HFFc6 (cell line): ENCODE measurements around the gene NOSIP. TPM values are rescaled to one million over a fixed set of nuclear protein-coding genes. Genes with fewer than 3 reads are reported as not detected.

Experiments used
- DNase-seq: peaks from one replicate; pipeline ENCODE4 v3.0.0-alpha.2; 2018
- H3K27ac Mint-ChIP-seq: 2 replicates; pipeline ENCODE4 v1.8.0; 2020; ENCODE audit warnings: mild to moderate bottlenecking, mixed read lengths
- H3K27me3 Mint-ChIP-seq: 2 replicates; pipeline ENCODE4 v1.8.0; 2021; ENCODE audit warnings: mild to moderate bottlenecking, moderate library complexity, mixed read lengths; ENCODE audit not compliant: insufficient read depth
- H3K36me3 Mint-ChIP-seq: 2 replicates; pipeline ENCODE4 v1.8.0; 2021; ENCODE audit warnings: low read depth, mixed read lengths
- H3K4me1 Mint-ChIP-seq: 2 replicates; pipeline ENCODE4 v1.8.0; 2020; ENCODE audit warnings: low read depth, mixed read lengths
- H3K4me3 Mint-ChIP-seq: 2 replicates; pipeline ENCODE4 v1.8.0; 2020; ENCODE audit warnings: mild to moderate bottlenecking, moderate library complexity, mixed read lengths
- H3K9me3 Mint-ChIP-seq: 2 replicates; pipeline ENCODE4 v1.8.0; 2020; ENCODE audit warnings: mild to moderate bottlenecking, mixed read lengths
- total RNA-seq, 6 experiments: library from RNA; stranded (reverse); fragmentation: NEBNext Ultra II Directional; extraction: Animal tissue kit (Norgen Biotek cat#: 25700); gene quantifications; 2 replicates in 1 of 6; 3 replicates in 5 of 6; pipeline ENCODE4 v1.2.3, GENCODE V29; 2021
- TF ChIP-seq, protein P1 (sequence below): fragments of 200-600 bp; sonication (generic); IDR thresholded peaks from 2 replicates; pipeline ENCODE4 v1.5.0; 2021; ENCODE audit warnings: antibody characterized with exemption, mild to moderate bottlenecking

The NOSIP gene
- total RNA-seq, 6 experiments from 2014 or later: 66.0 to 79.7 (median 72.4) TPM

DNA sequence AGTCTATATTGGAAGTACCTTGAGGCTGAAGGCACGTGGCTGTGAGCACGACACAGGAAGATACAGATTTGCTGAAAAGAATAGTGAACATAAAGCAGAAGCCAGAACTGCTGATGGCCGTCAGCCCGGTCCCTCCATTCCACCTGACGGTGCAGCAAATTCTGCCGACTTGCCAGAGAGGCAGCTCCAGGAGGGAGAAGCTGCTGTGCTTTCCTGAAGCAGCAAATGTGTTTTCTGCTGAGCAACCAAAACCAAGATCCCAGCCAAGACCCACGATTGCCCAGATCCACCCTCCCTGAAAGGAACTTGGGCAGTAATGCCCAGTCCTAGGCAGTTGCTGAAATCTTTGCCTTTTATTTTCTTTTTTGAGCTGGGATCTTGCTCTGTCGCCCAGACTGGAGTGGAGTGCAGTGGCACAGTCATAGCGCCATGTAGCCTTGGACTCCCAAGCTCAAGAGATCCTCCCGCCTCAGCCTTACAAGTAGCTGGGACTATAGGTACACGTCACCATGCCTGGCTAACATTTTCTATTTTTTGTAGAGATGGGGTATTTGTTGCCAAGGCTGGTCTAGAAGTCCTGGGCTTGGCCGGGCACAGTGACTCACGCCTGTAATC, 59.5 kb downstream of the NOSIP start:
- peaks cover under 1% of the 10 kb centered on the region; the same call in 1 of the 2 replicates for H3K27me3 Mint-ChIP-seq
- no peaks in the 10 kb centered on the region for H3K4me1 Mint-ChIP-seq
- no peak overlapping the region for H3K27ac Mint-ChIP-seq
- TF ChIP-seq, protein P1, sequence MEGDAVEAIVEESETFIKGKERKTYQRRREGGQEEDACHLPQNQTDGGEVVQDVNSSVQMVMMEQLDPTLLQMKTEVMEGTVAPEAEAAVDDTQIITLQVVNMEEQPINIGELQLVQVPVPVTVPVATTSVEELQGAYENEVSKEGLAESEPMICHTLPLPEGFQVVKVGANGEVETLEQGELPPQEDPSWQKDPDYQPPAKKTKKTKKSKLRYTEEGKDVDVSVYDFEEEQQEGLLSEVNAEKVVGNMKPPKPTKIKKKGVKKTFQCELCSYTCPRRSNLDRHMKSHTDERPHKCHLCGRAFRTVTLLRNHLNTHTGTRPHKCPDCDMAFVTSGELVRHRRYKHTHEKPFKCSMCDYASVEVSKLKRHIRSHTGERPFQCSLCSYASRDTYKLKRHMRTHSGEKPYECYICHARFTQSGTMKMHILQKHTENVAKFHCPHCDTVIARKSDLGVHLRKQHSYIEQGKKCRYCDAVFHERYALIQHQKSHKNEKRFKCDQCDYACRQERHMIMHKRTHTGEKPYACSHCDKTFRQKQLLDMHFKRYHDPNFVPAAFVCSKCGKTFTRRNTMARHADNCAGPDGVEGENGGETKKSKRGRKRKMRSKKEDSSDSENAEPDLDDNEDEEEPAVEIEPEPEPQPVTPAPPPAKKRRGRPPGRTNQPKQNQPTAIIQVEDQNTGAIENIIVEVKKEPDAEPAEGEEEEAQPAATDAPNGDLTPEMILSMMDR: no peak
- H3K4me3 Mint-ChIP-seq: no peak overlapping the region
- H3K36me3 Mint-ChIP-seq: peaks cover 5% of the 10 kb centered on the region; the same call in 1 of the 2 replicates
- no peaks in the 10 kb centered on the region for H3K9me3 Mint-ChIP-seq
- no peak for DNase-seq

DNA sequence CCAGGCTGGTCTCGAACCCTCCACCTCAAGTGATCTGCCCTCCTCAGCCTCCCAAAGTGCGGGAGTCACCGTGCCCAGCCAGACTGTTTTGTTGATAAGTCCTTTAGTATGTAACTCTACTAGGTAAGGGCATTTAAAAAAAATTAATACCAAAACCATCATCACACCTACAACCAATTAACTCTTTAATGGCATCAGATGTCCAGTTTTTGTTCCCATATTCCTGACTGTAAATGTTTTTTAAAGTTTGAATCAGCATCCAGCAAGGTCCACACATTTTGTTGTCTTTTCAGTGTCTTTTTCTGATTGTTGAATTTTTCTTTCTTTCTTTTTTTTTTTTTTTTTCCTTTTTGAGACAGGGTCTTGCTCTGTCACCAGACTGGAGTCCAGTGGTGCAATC, 62.3 kb downstream of the NOSIP start:
- TF ChIP-seq, protein P1: no peak
- H3K4me3 Mint-ChIP-seq: no peak overlapping the region
- H3K4me1 Mint-ChIP-seq: no peaks in the 10 kb centered on the region
- no peaks in the 10 kb centered on the region; the same call in 1 of the 2 replicates for H3K27me3 Mint-ChIP-seq
- H3K27ac Mint-ChIP-seq: no peak overlapping the region
- no peaks in the 10 kb centered on the region for H3K9me3 Mint-ChIP-seq
- no peaks in the 10 kb centered on the region for H3K36me3 Mint-ChIP-seq
- no peak for DNase-seq

DNA sequence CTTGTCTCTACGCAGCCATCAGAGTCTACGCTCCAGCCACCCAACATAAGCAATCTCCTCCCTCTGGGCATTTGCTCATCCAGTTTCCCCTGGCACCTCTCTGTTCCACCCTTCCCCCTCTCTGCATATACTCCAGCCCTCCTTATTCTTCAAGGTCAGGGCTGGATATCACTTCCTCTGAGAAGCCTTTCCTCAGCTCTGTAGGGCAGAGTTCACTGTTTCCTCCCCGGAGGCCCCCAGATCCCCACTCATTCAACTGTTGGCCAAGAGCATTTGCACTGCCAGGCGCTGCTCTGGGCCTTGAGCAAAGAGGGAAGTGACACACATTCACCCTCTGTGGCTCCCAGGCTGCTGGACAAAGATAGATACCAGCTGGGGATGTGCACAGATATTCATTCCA, 64.6 kb downstream of the NOSIP start:
- TF ChIP-seq, protein P1: no peak
- DNase-seq: no peak
- no peak overlapping the region for H3K4me3 Mint-ChIP-seq
- no peaks in the 10 kb centered on the region; the same call in 1 of the 2 replicates for H3K27me3 Mint-ChIP-seq
- H3K36me3 Mint-ChIP-seq: no peaks in the 10 kb centered on the region
- no peak overlapping the region for H3K27ac Mint-ChIP-seq
- H3K4me1 Mint-ChIP-seq: peaks cover 16% of the 10 kb centered on the region
- no peaks in the 10 kb centered on the region for H3K9me3 Mint-ChIP-seq

DNA sequence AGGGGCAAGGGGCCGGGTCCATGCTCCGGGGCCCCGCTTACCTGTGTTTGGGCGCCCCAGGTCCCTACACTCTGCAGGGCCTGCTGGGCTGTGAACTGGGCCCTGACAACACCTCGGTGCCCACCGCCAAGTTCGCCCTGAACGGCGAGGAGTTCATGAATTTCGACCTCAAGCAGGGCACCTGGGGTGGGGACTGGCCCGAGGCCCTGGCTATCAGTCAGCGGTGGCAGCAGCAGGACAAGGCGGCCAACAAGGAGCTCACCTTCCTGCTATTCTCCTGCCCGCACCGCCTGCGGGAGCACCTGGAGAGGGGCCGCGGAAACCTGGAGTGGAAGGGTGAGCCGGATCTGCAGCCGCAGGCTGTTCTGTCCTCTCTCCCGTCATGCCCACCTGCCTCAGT, 66.2 kb downstream of the NOSIP start:
- Mint-ChIP-seq H3K27ac (no peak overlapping the region), H3K4me3 (peak overlapping the region; percentile 84; the same call in 1 of the 2 replicates)
- TF ChIP-seq, protein P1: no peak

DNA sequence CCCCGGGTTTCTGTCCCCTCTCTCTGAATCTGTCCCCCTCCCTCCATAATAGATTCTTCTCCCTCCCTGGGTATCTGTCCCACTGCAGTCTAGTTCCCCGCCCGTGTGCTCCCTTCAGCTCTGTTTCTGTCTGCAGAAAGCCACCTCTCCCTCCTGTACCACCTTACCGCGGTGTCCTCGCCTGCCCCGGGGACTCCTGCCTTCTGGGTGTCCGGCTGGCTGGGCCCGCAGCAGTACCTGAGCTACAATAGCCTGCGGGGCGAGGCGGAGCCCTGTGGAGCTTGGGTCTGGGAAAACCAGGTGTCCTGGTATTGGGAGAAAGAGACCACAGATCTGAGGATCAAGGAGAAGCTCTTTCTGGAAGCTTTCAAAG, 66.6 kb downstream of the NOSIP start:
- Mint-ChIP-seq H3K27me3 (no peaks in the 10 kb centered on the region; the same call in 1 of the 2 replicates), H3K27ac (peak overlapping the region; percentile 71)
- TF ChIP-seq, protein P1: no peak

More for the DNA sequence above, 66.2 kb downstream of the NOSIP start:
- DNase-seq: no peak
- Mint-ChIP-seq H3K27me3 (no peaks in the 10 kb centered on the region; the same call in 1 of the 2 replicates), H3K4me1 (peaks cover 16% of the 10 kb centered on the region), H3K9me3 (no peaks in the 10 kb centered on the region), H3K36me3 (no peaks in the 10 kb centered on the region)

More for the DNA sequence above, 66.6 kb downstream of the NOSIP start:
- Mint-ChIP-seq H3K36me3 (no peaks in the 10 kb centered on the region), H3K9me3 (no peaks in the 10 kb centered on the region), H3K4me1 (peaks cover 16% of the 10 kb centered on the region), H3K4me3 (peak overlapping the region; percentile 84)
- DNase-seq: no peak
